ENCODE data around the gene TRMT44.

Gene TRMT44

GRCh38 chr4:8435656-8436121, 4.9 kb upstream of the TRMT44 start:
- no peak for DNase-seq

GRCh38 chr4:8437281-8437680, 3.3 kb upstream of the TRMT44 start:
- no peak for DNase-seq

GRCh38 chr4:8438743-8439142, 1.8 kb upstream of the TRMT44 start:
- DNase-seq = no peak

- no peak for DNase-seq
Measured at GRCh38 chr4:8439168-8439567, 1.4 kb upstream of the TRMT44 start.

- peak; percentile 54 for DNase-seq
Measured at GRCh38 chr4:8439914-8440491, 574 bp upstream of the TRMT44 start.

GRCh38 chr4:8441499-8442091, 1.0 kb downstream of the TRMT44 start:
- DNase-seq = no peak

- DNase-seq = no peak
Measured at GRCh38 chr4:8442596-8443358, 2.2 kb downstream of the TRMT44 start.

- DNase-seq = no peak
Measured at GRCh38 chr4:8443801-8444200, 3.2 kb downstream of the TRMT44 start.

- no peak for DNase-seq
Measured at GRCh38 chr4:8446122-8446521, 5.5 kb downstream of the TRMT44 start.

- DNase-seq = no peak
Measured at GRCh38 chr4:8451440-8452182, 11.0 kb downstream of the TRMT44 start.

- no peak for DNase-seq
Measured at GRCh38 chr4:8453957-8454356, 13.4 kb downstream of the TRMT44 start.

GRCh38 chr4:8457646-8458252, 17.2 kb downstream of the TRMT44 start:
- DNase-seq = no peak

GRCh38 chr4:8459867-8460445, 19.4 kb downstream of the TRMT44 start:
- no peak for DNase-seq

- DNase-seq = no peak
Measured at GRCh38 chr4:8461086-8461485, 20.5 kb downstream of the TRMT44 start.

GRCh38 chr4:8461616-8462015, 21.0 kb downstream of the TRMT44 start:
- no peak for DNase-seq

- DNase-seq = no peak
Measured at GRCh38 chr4:8463811-8464210, 23.2 kb downstream of the TRMT44 start.

GRCh38 chr4:8464381-8464780, 23.8 kb downstream of the TRMT44 start:
- DNase-seq = no peak

GRCh38 chr4:8465615-8466611, 25.3 kb downstream of the TRMT44 start:
- DNase-seq = no peak

GRCh38 chr4:8467016-8467415, 26.4 kb downstream of the TRMT44 start:
- DNase-seq = no peak

- peak; percentile 15 for DNase-seq
Measured at GRCh38 chr4:8468746-8469535, 28.4 kb downstream of the TRMT44 start.

GRCh38 chr4:8469550-8469949, 29.0 kb downstream of the TRMT44 start:
- DNase-seq = no peak

All from CD4-positive, alpha-beta T cell treated with Interferon gamma for 1 hour (primary cell).